GM20431 (cell line): ENCODE results near the gene NR0B1.

Experiments used
- in situ Hi-C: fragments of 300-500 bp; cut with MseI, MboI; formaldehyde crosslinking; loops from one replicate; pipeline ENCODE4 v1.15.0; 2020; ENCODE audit warnings: low sequenced_read_pairs; ENCODE audit not compliant: unreplicated experiment

Gene NR0B1

GRCh38 chrX:30280428-30280827 is 28.8 kb downstream of the NR0B1 start:
- in situ Hi-C loops: loop anchor here (25.0 kb wide), 1 partner anchor 207 kb away; no protein-coding TSS in a partner anchor

GRCh38 chrX:30278365-30278764 is 30.8 kb downstream of the NR0B1 start:
- in situ Hi-C loops: loop anchor here (25.0 kb wide), 1 partner anchor 209 kb away; no protein-coding TSS in a partner anchor

- in situ Hi-C loops: loop anchor here (25.0 kb wide), 1 partner anchor 212 kb away; no protein-coding TSS in a partner anchor
These were observed 33.7 kb downstream of the NR0B1 start for GRCh38 chrX:30275498-30275897.

- in situ Hi-C loops: no loop called here
These were observed 38.6 kb downstream of the NR0B1 start for GRCh38 chrX:30270639-30271038.

GRCh38 chrX:30262763-30263162 is 46.4 kb downstream of the NR0B1 start:
- in situ Hi-C loops: no loop called here

- in situ Hi-C loops: no loop called here
These were observed 48.2 kb downstream of the NR0B1 start for GRCh38 chrX:30261012-30261411.

GRCh38 chrX:30259927-30260326 is 49.3 kb downstream of the NR0B1 start:
- in situ Hi-C loops: no loop called here
